Ammon's horn (tissue), 1 donor: ENCODE results near the gene ALCAM.
"Not testable (repeated sequence)": the region's sequence is repeated elsewhere in the genome, so short reads cannot be mapped to it uniquely, and the experiment has no call there.

Experiments used
- DNase-seq: peaks from one replicate; pipeline ENCODE4 v3.0.0-alpha.2; 2016; ENCODE audit warnings: low spot score

ALCAM gene

GRCh38 chr3:105598042-105598796 lies 231.5 kb downstream of the ALCAM start:
- no peak for DNase-seq

- DNase-seq: no peak
These were observed 232.6 kb downstream of the ALCAM start for GRCh38 chr3:105599350-105599749.

DNA sequence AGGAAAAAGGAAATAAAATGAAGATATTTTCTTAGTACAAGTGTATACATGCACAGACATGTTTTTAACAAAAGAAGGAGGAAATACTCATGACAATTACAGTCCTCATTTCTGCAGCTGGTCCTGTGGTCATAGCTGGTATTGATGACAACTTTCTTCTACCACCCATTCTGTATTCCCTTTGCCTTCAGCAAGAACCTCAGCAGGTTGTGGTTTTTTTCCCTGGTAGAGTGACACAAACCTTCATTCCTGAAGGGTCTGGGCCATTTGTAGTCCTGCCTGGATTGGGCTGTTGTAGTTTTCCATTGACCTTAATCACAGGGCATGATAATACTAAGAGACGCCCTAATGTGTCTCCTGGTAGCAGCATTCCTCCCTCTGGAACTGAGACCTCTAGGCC lies 235.0 kb downstream of the ALCAM start:
- DNase-seq: not testable (repeated sequence)

- DNase-seq: not testable (repeated sequence)
These were observed 235.6 kb downstream of the ALCAM start for GRCh38 chr3:105602286-105602685.

- not testable (repeated sequence) for DNase-seq
These were observed 236.8 kb downstream of the ALCAM start for GRCh38 chr3:105603516-105603915.

DNA sequence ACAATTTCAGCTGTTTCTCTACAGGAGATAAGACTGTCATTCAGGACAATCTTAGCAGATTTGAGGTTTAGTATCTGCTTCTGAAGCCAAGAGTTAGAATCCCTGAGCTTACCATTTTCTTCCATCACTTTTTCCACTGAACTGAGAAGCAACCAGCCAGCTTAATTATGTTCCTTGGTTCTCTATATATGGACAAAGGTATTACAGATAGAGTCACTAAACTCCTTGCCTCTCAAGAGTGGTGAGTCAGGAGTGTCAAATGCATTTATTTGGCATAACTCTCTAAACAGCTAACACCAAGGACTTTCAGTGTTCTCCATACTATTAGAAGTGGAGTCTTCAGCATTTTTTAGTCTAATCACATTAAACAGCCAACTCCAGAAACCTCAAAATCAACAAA lies 239.3 kb downstream of the ALCAM start:
- DNase-seq: no peak

DNA sequence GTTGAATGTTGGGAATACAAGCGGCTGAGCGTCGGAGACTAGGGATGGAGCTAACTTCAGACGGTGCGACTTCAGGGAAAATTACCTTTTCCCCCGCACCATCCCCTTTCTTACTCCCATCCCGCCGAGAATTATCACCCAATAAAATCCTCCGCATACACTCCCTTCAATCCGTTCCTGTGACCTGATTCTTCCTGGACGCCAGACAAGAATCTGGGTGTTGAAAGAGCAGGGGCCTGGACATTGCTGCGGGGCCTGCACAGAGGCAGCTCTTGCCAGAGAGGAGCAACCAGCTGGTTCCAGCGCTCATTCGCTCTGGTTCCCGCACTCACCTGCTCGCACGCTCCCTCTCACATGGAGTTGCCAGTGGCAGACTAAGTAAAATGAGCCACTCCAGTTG lies 241.9 kb downstream of the ALCAM start:
- DNase-seq: no peak

DNA sequence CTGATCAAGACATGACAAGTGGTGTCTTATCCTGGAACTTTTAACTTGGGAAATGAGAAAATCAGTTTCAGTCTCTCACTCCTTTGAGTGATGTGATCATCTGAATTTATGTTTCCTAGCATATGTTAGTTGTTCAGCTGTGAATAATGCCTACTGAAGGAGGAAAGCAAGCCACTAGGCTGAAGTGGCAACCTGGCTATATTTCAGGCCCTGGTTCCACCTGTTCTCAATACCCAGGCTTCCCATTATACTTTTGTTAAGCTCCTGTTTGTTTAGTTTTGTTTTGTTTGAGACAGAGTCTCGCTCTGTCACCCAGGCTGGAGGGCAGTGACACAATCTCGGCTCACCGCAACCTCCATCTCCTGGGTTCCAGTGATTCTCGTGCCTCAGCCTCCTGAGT lies 243.8 kb downstream of the ALCAM start:
- DNase-seq: no peak

- DNase-seq: no peak
These were observed 244.8 kb downstream of the ALCAM start for GRCh38 chr3:105611304-105612192.

DNA sequence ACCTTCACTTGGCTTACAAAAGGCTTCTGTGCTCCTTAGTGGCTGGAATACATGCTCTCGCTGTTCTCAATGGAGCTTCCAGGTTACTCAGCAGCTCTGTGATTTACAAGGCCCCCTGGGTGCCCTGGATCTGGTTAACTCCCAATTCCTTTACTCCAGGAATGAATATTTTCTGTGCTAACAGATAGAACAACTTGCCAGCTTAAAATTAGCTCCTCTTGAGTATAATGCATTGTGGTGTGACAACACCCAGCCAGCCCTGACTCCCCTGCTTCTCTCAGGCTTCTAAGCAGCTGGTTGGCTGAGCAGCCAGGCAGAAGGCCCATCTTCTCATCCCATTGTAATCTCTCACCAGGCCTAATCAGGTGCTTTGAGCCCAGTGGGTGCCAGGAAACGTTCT lies 246.4 kb downstream of the ALCAM start:
- DNase-seq: no peak

DNA sequence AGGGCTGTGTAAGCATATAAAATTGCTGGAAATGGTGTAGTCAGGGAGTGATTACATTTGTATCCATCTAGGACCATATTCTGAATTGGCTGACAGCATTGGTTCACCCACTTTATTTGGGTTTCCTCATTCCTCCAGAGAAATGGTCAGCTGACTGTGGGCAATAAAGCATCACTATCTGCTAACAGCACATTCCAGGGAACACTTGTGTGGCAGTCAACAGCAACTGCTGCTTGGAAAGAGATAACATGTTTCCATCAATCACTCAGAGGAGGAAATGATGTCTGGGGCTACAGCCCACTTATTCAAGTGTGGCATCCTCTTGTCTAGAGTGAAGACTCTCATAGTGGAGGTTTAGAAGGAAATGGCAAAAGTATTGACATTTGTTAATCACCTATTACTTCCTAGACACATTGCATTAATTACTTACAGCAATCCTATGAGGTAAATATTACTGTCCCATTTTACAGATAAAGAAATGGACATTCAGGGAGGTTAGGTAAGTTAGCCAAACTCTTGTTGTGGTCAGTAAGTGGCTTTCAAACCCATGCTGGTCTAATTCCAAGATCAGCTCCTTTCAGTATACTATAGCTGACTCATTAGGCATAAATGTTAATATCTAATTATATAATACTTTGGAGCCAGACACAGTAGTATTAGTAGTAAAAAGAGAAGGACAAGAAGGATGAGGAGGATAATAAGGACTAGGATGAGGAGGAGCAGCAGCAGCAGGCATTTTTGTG lies 247.8 kb downstream of the ALCAM start:
- DNase-seq: no peak

DNA sequence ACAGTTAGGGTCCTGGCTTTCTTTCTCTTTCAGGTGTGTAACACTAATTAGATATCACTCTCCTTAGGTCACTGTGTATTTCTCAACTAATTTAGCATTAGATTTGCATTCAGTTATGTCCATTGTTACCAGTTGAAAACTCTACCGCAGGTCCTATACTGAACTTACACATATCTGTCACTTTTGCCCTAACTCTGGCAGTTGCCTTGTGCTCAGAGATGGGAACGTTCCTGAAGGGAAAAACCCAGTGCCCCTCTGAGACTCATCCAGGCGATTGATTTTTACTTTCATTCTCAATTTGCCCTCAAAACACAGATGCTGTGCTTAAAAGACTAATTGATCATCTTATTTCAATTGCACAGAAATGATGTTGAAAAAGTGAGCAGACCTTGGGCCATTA lies 249.1 kb downstream of the ALCAM start:
- no peak for DNase-seq

GRCh38 chr3:105616374-105617121 lies 249.8 kb downstream of the ALCAM start:
- DNase-seq: no peak

GRCh38 chr3:105618556-105618955 lies 251.8 kb downstream of the ALCAM start:
- DNase-seq: no peak

DNA sequence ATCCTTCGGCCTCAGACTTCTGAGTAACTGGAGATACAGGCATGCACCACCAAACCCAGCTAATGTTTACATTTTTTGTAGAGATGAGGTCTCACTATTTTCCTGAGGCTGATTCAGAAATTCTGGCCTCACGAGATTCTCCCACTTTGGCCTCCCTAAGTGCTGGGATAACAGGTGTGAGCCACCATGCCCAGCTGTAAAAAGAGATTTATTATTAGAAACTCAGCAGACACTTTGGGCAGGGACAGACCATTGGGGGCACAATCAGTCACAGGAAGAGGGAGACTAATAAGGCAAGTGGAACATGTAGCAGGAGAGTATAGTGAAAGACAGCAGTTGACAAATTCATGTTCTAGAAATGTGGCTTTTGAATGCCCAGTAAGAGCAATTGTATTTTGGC lies 252.9 kb downstream of the ALCAM start:
- DNase-seq: no peak

DNA sequence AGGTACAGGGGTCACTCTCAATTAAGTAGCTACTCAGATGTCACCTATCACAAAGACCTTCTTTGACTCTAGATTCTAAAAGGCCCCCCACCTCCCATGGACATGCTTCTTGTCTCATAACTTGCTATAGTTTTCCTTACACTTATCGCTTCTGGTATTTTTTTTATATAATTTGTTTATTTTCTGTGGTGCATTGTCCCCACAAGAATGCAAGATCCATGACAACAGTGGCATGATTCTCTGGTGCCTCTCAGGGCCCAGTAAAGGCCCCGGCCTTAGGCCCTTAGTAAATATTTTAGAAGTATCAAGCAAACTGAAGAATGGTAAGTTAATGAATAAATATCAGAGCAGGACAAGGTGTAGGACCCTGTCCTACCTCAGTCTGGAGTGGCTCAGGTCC lies 253.5 kb downstream of the ALCAM start:
- no peak for DNase-seq

- DNase-seq: no peak
These were observed 255.5 kb downstream of the ALCAM start for GRCh38 chr3:105622169-105622568.
